GM12878 (cell line): ENCODE data around the gene WDR13. TPM values are rescaled to one million over a fixed set of nuclear protein-coding genes. Genes with fewer than 3 reads are reported as not detected.
A peak's percentile ranks its signal among the peaks of the same experiment; 100 is the strongest.

Experiments
- ATAC-seq: fragments of 200-7000 bp; cut with Tn5 transposase; 3 replicates; pipeline ENCODE4 v1.9.1; 2020; ENCODE audit warnings: mild to moderate bottlenecking, moderate library complexity
- BruUV-seq: library from RNA; stranded (reverse); fragments of 400-500 nt; replicated peaks from 2 replicates; lab custom pipeline; 2021; lab: Mats Ljungman, UMichigan
- CTCF ChIA-PET: fragments of 300-600 bp; sonication (Branson Sonifier 250); formaldehyde crosslinking; extraction: SDS; loops from one replicate; lab custom pipeline; 2021; ENCODE audit warnings: inconsistent platforms; lab: Yijun Ruan, JAX
- POLR2A ChIA-PET: fragments of 350-600 bp; formaldehyde crosslinking; extraction: SDS; loops from one replicate; lab custom pipeline; 2021; ENCODE audit warnings: inconsistent platforms; lab: Charles Lee
- RAD21 ChIA-PET: fragments of 300-600 bp; sonication (Branson Sonifier 250); formaldehyde crosslinking; loops from one replicate; lab custom pipeline; 2023; ENCODE audit warnings: antibody characterized with exemption; ENCODE audit not compliant: unreplicated experiment; lab: Charles Lee
- SMC1A ChIA-PET: fragments of 300-600 bp; sonication (Branson Sonifier 250); formaldehyde crosslinking; loops from one replicate; lab custom pipeline; 2023; ENCODE audit not compliant: unreplicated experiment, uncharacterized antibody; lab: Charles Lee
- DNase-seq: peaks from one replicate; pipeline ENCODE4 v3.0.0-alpha.2; 2011; ENCODE audit warnings: low read depth, low spot score
- FAIRE-seq: peaks from 3 replicates; lab custom pipeline; 2011; peaks lifted over from hg19 to GRCh38; lab: Jason Lieb, UNC
- H2AFZ ChIP-seq: 2 replicates; pipeline ENCODE4 v1.6.0; 2011; ENCODE audit warnings: low read depth, low read length, control low read depth; ENCODE audit not compliant: control insufficient read depth
- H3K27ac ChIP-seq: 2 replicates; pipeline ENCODE4 v1.5.1; 2011; ENCODE audit warnings: control low read depth; ENCODE audit not compliant: control insufficient read depth, insufficient read depth
- H3K27me3 ChIP-seq, 2 experiments: replicated peaks in 1 of 2; 2 replicates each; pipeline versions ENCODE4 v1.6.0 to v1.6.1; 2011; ENCODE audit warnings: low read length in 1 of 2; ENCODE audit not compliant: control insufficient read depth in 2 of 2, insufficient read depth in 2 of 2
- H3K36me3 ChIP-seq, 2 experiments: 2 replicates each; pipeline ENCODE4 v1.5.1; 2011; ENCODE audit warnings: low read length in 1 of 2; ENCODE audit not compliant: control insufficient read depth in 2 of 2, insufficient read depth in 2 of 2
- H3K4me1 ChIP-seq: 2 replicates; pipeline ENCODE4 v1.6.1; 2011; ENCODE audit warnings: mild to moderate bottlenecking, low read length, moderate library complexity, mixed read lengths; ENCODE audit not compliant: control insufficient read depth, insufficient read depth
- H3K4me2 ChIP-seq: 2 replicates; pipeline ENCODE4 v1.6.0; 2011; ENCODE audit warnings: control low read depth; ENCODE audit not compliant: control insufficient read depth, insufficient read depth
- H3K4me3 ChIP-seq: fragments of 200-600 bp; sonication (generic); 2 replicates; pipeline ENCODE4 v1.5.1; 2016
- H3K79me2 ChIP-seq: 2 replicates; pipeline ENCODE4 v1.6.0; 2011; ENCODE audit warnings: low read length; ENCODE audit not compliant: control insufficient read depth, insufficient read depth
- H3K9ac ChIP-seq: 2 replicates; pipeline ENCODE4 v1.8.0; 2011; ENCODE audit warnings: low read length, control low read depth, mixed read lengths; ENCODE audit not compliant: control insufficient read depth, insufficient read depth
- H3K9me3 ChIP-seq: replicated peaks from 3 replicates; pipeline ENCODE4 v1.5.1; 2011; ENCODE audit warnings: mild to moderate bottlenecking, low read length; ENCODE audit not compliant: control insufficient read depth, insufficient read depth
- H4K20me1 ChIP-seq: 2 replicates; pipeline ENCODE4 v1.6.0; 2011; ENCODE audit not compliant: control insufficient read depth, insufficient read depth
- ASH2L ChIP-seq: fragments of 300-600, 200-600 bp; sonication (generic); IDR thresholded peaks from 2 replicates; pipeline ENCODE4 v1.6.1; 2017; ENCODE audit warnings: low read depth, mild to moderate bottlenecking, borderline replicate concordance
- BHLHE40 ChIP-seq, 2 experiments: fragments of 450-650 bp in 1 of 2; IDR thresholded peaks; 2 replicates each; pipeline ENCODE4 v1.6.1; 2011 to 2017; ENCODE audit warnings: low read depth in 2 of 2, borderline replicate concordance in 1 of 2, improper control_type of control experiment in 1 of 2, low read length in 1 of 2, mild to moderate bottlenecking in 1 of 2
- CHD4 ChIP-seq: fragments of 200-600 bp; sonication (generic); IDR thresholded peaks from 2 replicates; pipeline ENCODE4 v1.6.1; 2016; ENCODE audit warnings: mild to moderate bottlenecking
- CREM ChIP-seq: IDR thresholded peaks from 2 replicates; pipeline ENCODE4 v1.6.1; 2014; ENCODE audit warnings: antibody characterized with exemption, low read depth
- DPF2 ChIP-seq: fragments of 450-650 bp; IDR thresholded peaks from 2 replicates; pipeline ENCODE4 v1.6.1; 2017; ENCODE audit warnings: mild to moderate bottlenecking
- GATAD2B ChIP-seq: fragments of 450-650 bp; conservative IDR thresholded peaks from 2 replicates; pipeline ENCODE4 v1.6.1; 2017; ENCODE audit warnings: low read depth, mild to moderate bottlenecking, moderate library complexity
- KAT2A ChIP-seq: conservative IDR thresholded peaks from 2 replicates; pipeline ENCODE4 v1.6.1; 2011; ENCODE audit warnings: low read depth, low read length; ENCODE audit not compliant: control insufficient read depth
- MAX ChIP-seq: IDR thresholded peaks from 2 replicates; pipeline ENCODE4 v1.6.1; 2012; ENCODE audit warnings: low read depth, low read length, improper control_type of control experiment
- MEF2A ChIP-seq: IDR thresholded peaks from 2 replicates; pipeline ENCODE4 v1.6.1; 2011; ENCODE audit warnings: low read depth, mild to moderate bottlenecking, low read length, moderate library complexity; ENCODE audit not compliant: insufficient read depth
- NR2C1 ChIP-seq: fragments of 450-650 bp; IDR thresholded peaks from 2 replicates; pipeline ENCODE4 v1.6.1; 2017; ENCODE audit warnings: antibody characterized with exemption, mild to moderate bottlenecking, moderate library complexity
- POLR2AphosphoS5 ChIP-seq: IDR thresholded peaks from 2 replicates; pipeline ENCODE4 v1.6.1; 2011; ENCODE audit warnings: mild to moderate bottlenecking, low read length, inconsistent platforms
- RELB ChIP-seq: fragments of 450-650 bp; IDR thresholded peaks from 2 replicates; pipeline ENCODE4 v1.6.1; 2017; ENCODE audit warnings: low read depth, mild to moderate bottlenecking, moderate library complexity
- SPI1 ChIP-seq: IDR thresholded peaks from 2 replicates; pipeline ENCODE4 v1.6.1; 2011; ENCODE audit warnings: low read depth, mild to moderate bottlenecking, low read length, moderate library complexity, borderline replicate concordance; ENCODE audit not compliant: insufficient read depth
- WGBS: methylation state at CpG from one replicate; pipeline ENCODE4 v1.1.6; 2016; ENCODE audit warnings: low lambda C conversion rate; ENCODE audit not compliant: insufficient replicate concordance, insufficient coverage; ENCODE audit errors: missing lambda C conversion rate; 5-methylcytosine and 5-hydroxymethylcytosine counted together
- in situ Hi-C: fragments of 300-500 bp; cut with MboI; formaldehyde crosslinking; loops from 9 replicates; pipeline ENCODE4 v1.14.3; 2018; ENCODE audit warnings: mixed read lengths
- intact Hi-C: fragments of 100-400 bp; cut with micrococcal nuclease; formaldehyde crosslinking; loops from one replicate; pipeline ENCODE4 v1.14.2; 2022; ENCODE audit not compliant: unreplicated experiment
- polyA plus RNA-seq, 11 experiments: library from polyadenylated mRNA; depleted of rRNA in 4 of 11; unstranded in 6 of 11; stranded (reverse) in 5 of 11; fragments of >200 nt; fragmentation: Nextera tagmentation in 4 of 11; fragmentation: Illumina TruSeq in 1 of 11; extraction: Ambion mirVana in 4 of 11; extraction: Trizol in 1 of 11; gene quantifications; 1 replicate in 1 of 11; 2 replicates in 10 of 11; pipeline versions ENCODE4 v1.2.1 to v1.2.3, GENCODE V29; 2011 to 2016; ENCODE audit warnings: inconsistent platforms in 2 of 11, missing spikeins in 2 of 11, low read depth in 1 of 11
- total RNA-seq, 4 experiments: library from RNA; depleted of rRNA in 3 of 4; stranded (reverse); fragments of >200 nt in 3 of 4; fragmentation: Illumina TruSeq in 1 of 4; extraction: Trizol in 1 of 4; gene quantifications; 2 replicates each; pipeline versions ENCODE4 v1.2.1 to v1.2.3, GENCODE V29; 2013 to 2021

Gene WDR13
- total and polyA plus RNA-seq, 10 of the 15 experiments (the other 5 are each of a cell fraction or from before 2014, with no cell fraction given), result 6.9 to 62.7 (median 28.9) TPM

GRCh38 chrX:48598614-48599013 is 1.3 kb downstream of the WDR13 start:
- Histone ChIP-seq H3K4me2 (peak overlapping the region; percentile 39), H3K36me3 (no peaks in the 10 kb centered on the region), H4K20me1 (no peaks in the 10 kb centered on the region), H3K4me3 (no peak overlapping the region), H3K9me3 (no peaks in the 10 kb centered on the region; the same call in 2 of the 3 replicates), H2AFZ (no peak overlapping the region; the same call in 1 of the 2 replicates), H3K27me3 (no peaks in the 10 kb centered on the region), H3K27ac (no peak overlapping the region), H3K9ac (no peak overlapping the region), H3K79me2 (no peaks in the 10 kb centered on the region), H3K4me1 (no peaks in the 10 kb centered on the region)
- TF ChIP-seq RELB, result no peak
- no TSS peak for BruUV-seq
- intact Hi-C loops (no loop called here), in situ Hi-C loops (no loop called here)
- 82% methylated on average over 25 of the region's 25 CpGs for WGBS
- ChIA-PET RAD21 (interaction anchor here (0.9 kb wide), 1 partner anchor 445 kb away, joined by 3 read pairs; the partner anchor contains the start of gene TFE3), CTCF (interaction anchor here (0.5 to 0.6 kb wide), 2 partner anchors 27 to 1248 kb away, joined by 3 read pairs; no protein-coding TSS in a partner anchor), SMC1A (no interaction called here), POLR2A (interaction anchor here (1.0 kb wide), 1 partner anchor 24 kb away, joined by 3 read pairs; the partner anchor contains the start of gene RBM3)
- ATAC-seq (no peak), FAIRE-seq (no peak), DNase-seq (no peak)

- DNase-seq, result no peak
- no peaks in the 10 kb centered on the region for H3K4me1 ChIP-seq
- CTCF ChIA-PET, result interaction anchor here (0.6 kb wide), 1 partner anchor 1247 kb away, joined by 3 read pairs; no protein-coding TSS in a partner anchor
- intact Hi-C loops, result no loop called here
- 61% methylated on average over 18 of the region's 20 CpGs for WGBS
- H3K36me3 ChIP-seq, result no peaks in the 10 kb centered on the region
- TF ChIP-seq DPF2 (no peak), POLR2AphosphoS5 (no peak), GATAD2B (no peak), MAX (no peak), CREM (no peak), MEF2A (no peak), SPI1 (no peak), CHD4 (no peak), ASH2L (no peak), BHLHE40 (IDR thresholded peaks at IDR 0.05; ENCODE audit: borderline replicate concordance in 1 of 2, low read depth in 2 of 2, low read length in 1 of 2) (no peak), KAT2A (no peak), NR2C1 (no peak)
- TF ChIP-seq, all 136 proteins: peak for 0
- Histone ChIP-seq H3K4me2 (no peak overlapping the region), H3K79me2 (no peaks in the 10 kb centered on the region), H3K27me3 (no peaks in the 10 kb centered on the region), H3K9ac (no peak overlapping the region), H2AFZ (no peak overlapping the region), H3K4me3 (no peak overlapping the region), H3K27ac (no peak overlapping the region), H4K20me1 (no peaks in the 10 kb centered on the region), H3K9me3 (no peaks in the 10 kb centered on the region; the same call in 2 of the 3 replicates)
- RAD21 ChIA-PET, result no interaction called here
- FAIRE-seq, result no peak
- no peak for ATAC-seq
- no TSS peak for BruUV-seq
- in situ Hi-C loops, result no loop called here
- SMC1A ChIA-PET, result no interaction called here
- POLR2A ChIA-PET, result no interaction called here
Observed at GRCh38 chrX:48599341-48599740, 2.0 kb downstream of the WDR13 start.
